KMS-11 (cell line): ENCODE measurements around the gene ZNF521.

Experiments
- H2AFZ ChIP-seq: fragments of 200-600 bp; sonication (generic); 2 replicates; pipeline ENCODE4 v1.6.1; 2016; ENCODE audit warnings: antibody characterized with exemption, mixed run types, low read depth
- H3K27ac ChIP-seq: fragments of 200-600 bp; sonication (generic); 2 replicates; pipeline ENCODE4 v1.6.1; 2016; ENCODE audit warnings: mild to moderate bottlenecking, mixed run types
- H3K27me3 ChIP-seq: fragments of 200-600 bp; sonication (generic); 2 replicates; pipeline ENCODE4 v1.6.1; 2017; ENCODE audit warnings: mild to moderate bottlenecking, low read depth, mixed run types, moderate library complexity; ENCODE audit not compliant: insufficient read depth
- H3K36me3 ChIP-seq: fragments of 200-600 bp; sonication (generic); 2 replicates; pipeline ENCODE4 v1.6.1; 2017; ENCODE audit warnings: mild to moderate bottlenecking, mixed run types; ENCODE audit not compliant: insufficient read depth
- H3K4me1 ChIP-seq: fragments of 200-600 bp; sonication (generic); 2 replicates; pipeline ENCODE4 v1.6.1; 2016; ENCODE audit warnings: mild to moderate bottlenecking, low read depth, mixed run types; ENCODE audit not compliant: poor library complexity, severe bottlenecking
- H3K4me2 ChIP-seq: fragments of 200-600 bp; sonication (generic); 2 replicates; pipeline ENCODE4 v1.7.0; 2016; ENCODE audit warnings: mild to moderate bottlenecking, mixed run types
- H3K4me3 ChIP-seq: fragments of 200-600 bp; sonication (generic); IDR thresholded peaks from 2 replicates; pipeline ENCODE4 v1.6.1; 2017; ENCODE audit warnings: low read depth, low read length, mixed read lengths; ENCODE audit not compliant: insufficient read depth
- H3K79me2 ChIP-seq: fragments of 200-600 bp; sonication (generic); 2 replicates; pipeline ENCODE4 v1.6.1; 2016; ENCODE audit warnings: low read depth, mixed run types; ENCODE audit not compliant: insufficient read depth
- H3K9ac ChIP-seq: fragments of 200-600 bp; sonication (generic); 2 replicates; pipeline ENCODE4 v1.6.1; 2016; ENCODE audit warnings: mild to moderate bottlenecking, mixed run types
- H4K20me1 ChIP-seq: fragments of 200-600 bp; sonication (generic); 2 replicates; pipeline ENCODE4 v1.6.1; 2016; ENCODE audit warnings: mild to moderate bottlenecking, mixed run types; ENCODE audit not compliant: insufficient read depth
- CTCF ChIP-seq: fragments of 200-600 bp; sonication (generic); conservative IDR thresholded peaks from 2 replicates; pipeline ENCODE4 v1.6.1; 2017; ENCODE audit warnings: low read depth, mild to moderate bottlenecking, antibody characterized with exemption, low read length, moderate library complexity, mixed read lengths

The ZNF521 gene

GRCh38 chr18:25164211-25164847, 187.6 kb downstream of the ZNF521 start:
- H3K4me2 ChIP-seq = peak overlapping the region; percentile 91
- H4K20me1 ChIP-seq = no peaks in the 10 kb centered on the region
- peak overlapping the region; percentile 80 for H2AFZ ChIP-seq
- no peak overlapping the region for H3K27ac ChIP-seq
- no peaks in the 10 kb centered on the region for H3K79me2 ChIP-seq
- H3K4me3 ChIP-seq = peak overlapping the region; percentile 40
- H3K9ac ChIP-seq = peak overlapping the region; percentile 22; the same call in 1 of the 2 replicates
- H3K4me1 ChIP-seq = peaks cover 22% of the 10 kb centered on the region
- H3K27me3 ChIP-seq = no peaks in the 10 kb centered on the region
- TF ChIP-seq CTCF = no peak
- H3K36me3 ChIP-seq = no peaks in the 10 kb centered on the region

- Histone ChIP-seq H3K27me3 (no peaks in the 10 kb centered on the region), H3K9ac (no peak overlapping the region), H3K4me3 (no peak overlapping the region), H3K27ac (no peak overlapping the region), H2AFZ (no peak overlapping the region), H4K20me1 (no peaks in the 10 kb centered on the region), H3K4me1 (no peaks in the 10 kb centered on the region), H3K4me2 (no peak overlapping the region), H3K79me2 (no peaks in the 10 kb centered on the region), H3K36me3 (no peaks in the 10 kb centered on the region)
- TF ChIP-seq CTCF = no peak
These were observed 198.5 kb downstream of the ZNF521 start for GRCh38 chr18:25153426-25153825.

GRCh38 chr18:25147877-25148488, 204.0 kb downstream of the ZNF521 start:
- TF ChIP-seq CTCF = no peak
- Histone ChIP-seq H3K27ac (no peak overlapping the region), H3K27me3 (no peaks in the 10 kb centered on the region)

GRCh38 chr18:25146512-25146910, 205.5 kb downstream of the ZNF521 start:
- no peak for TF ChIP-seq CTCF
- no peaks in the 10 kb centered on the region for H4K20me1 ChIP-seq
- no peak overlapping the region for H3K27ac ChIP-seq
- no peak overlapping the region for H3K4me3 ChIP-seq
- no peaks in the 10 kb centered on the region for H3K79me2 ChIP-seq
- H2AFZ ChIP-seq = no peak overlapping the region
- no peak overlapping the region for H3K4me2 ChIP-seq
- no peaks in the 10 kb centered on the region for H3K36me3 ChIP-seq
- no peak overlapping the region for H3K9ac ChIP-seq
- no peaks in the 10 kb centered on the region for H3K4me1 ChIP-seq
- no peaks in the 10 kb centered on the region for H3K27me3 ChIP-seq

More at GRCh38 chr18:25147877-25148488, 204.0 kb downstream of the ZNF521 start:
- Histone ChIP-seq H4K20me1 (no peaks in the 10 kb centered on the region), H3K9ac (no peak overlapping the region), H3K4me3 (no peak overlapping the region), H3K4me1 (no peaks in the 10 kb centered on the region), H3K36me3 (no peaks in the 10 kb centered on the region), H3K79me2 (no peaks in the 10 kb centered on the region), H3K4me2 (no peak overlapping the region), H2AFZ (no peak overlapping the region)
